Measurements from ENCODE around the gene LINC00237. TPM values are rescaled to one million over a fixed set of nuclear protein-coding genes. Genes with fewer than 3 reads are reported as not detected.

Gene LINC00237
- total and polyA plus RNA-seq, 2 of the 8 experiments (the other 6 are each of a cell fraction or from before 2014, with no cell fraction given) = 0.28 to 1.4 TPM

DNA sequence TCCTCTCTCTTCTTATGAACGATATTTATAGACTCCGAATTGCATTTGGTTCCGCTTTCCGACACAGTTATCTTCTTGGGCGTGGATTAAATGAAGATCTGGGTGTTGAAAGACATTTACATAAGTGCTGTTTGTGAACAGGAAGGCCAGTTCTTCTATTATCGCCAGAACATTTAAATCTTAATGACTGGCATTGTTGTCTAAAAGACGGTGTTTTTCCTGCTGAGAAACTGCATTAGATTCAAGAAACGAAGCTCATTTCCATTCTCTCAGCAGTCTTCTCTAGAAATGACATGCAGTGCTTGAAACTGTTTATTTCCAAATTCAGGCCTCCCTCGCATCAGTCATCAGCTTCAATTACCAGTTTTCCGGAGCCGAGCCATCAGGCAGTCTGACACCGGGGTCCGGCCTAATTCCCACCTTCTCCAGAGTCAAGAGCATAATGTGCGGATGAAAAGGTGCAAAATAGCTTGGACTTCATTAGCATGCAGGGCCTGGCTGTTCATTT, 16.0 kb downstream of the LINC00237 start:
- Histone ChIP-seq H4K8ac (ENCODE audit: extremely low read depth, insufficient read depth, low read length) (no peak overlapping the region), H3K4me2 (ENCODE audit: insufficient read depth in 1 of 2, low read depth in 2 of 2, low read length in 2 of 2) (peak overlapping the region; percentile 34 to 52), H3K79me2 (ENCODE audit: control insufficient read depth in 1 of 2, insufficient read depth in 2 of 2, low read length in 2 of 2) (no peaks in the 10 kb centered on the region), H3K79me1 (ENCODE audit: low read depth, low read length) (no peaks in the 10 kb centered on the region), H3K9me3 (ENCODE audit: insufficient read depth in 2 of 2, low read depth in 1 of 2, low read length in 1 of 2) (no peaks in the 10 kb centered on the region), H3K4me1 (replicated peaks in 1 of 4; ENCODE audit: control insufficient read depth in 3 of 4, insufficient read depth in 4 of 4, low read length in 3 of 4) (peaks cover 3 to 25% (median 17%) of the 10 kb centered on the region in 4 experiments; a peak in 6 of 7 replicates), H2BK120ac (replicated peaks; ENCODE audit: low read depth, low read length) (no peak overlapping the region), H2BK12ac (ENCODE audit: low read depth, low read length) (peak overlapping the region; percentile 81; the same call in 1 of the 2 replicates), H3K27ac (ENCODE audit: low read depth, low read length) (no peak overlapping the region), H3K56ac (replicated peaks; ENCODE audit: insufficient read length, low read depth, low read length) (no peak overlapping the region), H2BK15ac (ENCODE audit: low read length) (no peak overlapping the region), H2BK20ac (ENCODE audit: low read length) (no peak overlapping the region), H3K23me2 (ENCODE audit: low read depth, low read length) (no peaks in the 10 kb centered on the region), H3K27me3 (replicated peaks in 1 of 4; ENCODE audit: control insufficient read depth in 3 of 4, extremely low read depth in 1 of 4, insufficient read depth in 3 of 4, low read length in 3 of 4) (no peaks in the 10 kb centered on the region), H4K20me1 (replicated peaks in 1 of 2; ENCODE audit: control insufficient read depth in 1 of 2, insufficient read depth in 2 of 2, low read length in 2 of 2) (no peaks in the 10 kb centered on the region), H3K23ac (ENCODE audit: insufficient read length) (no peak overlapping the region), H3K36me3 (ENCODE audit: control insufficient read depth in 2 of 4, insufficient read depth in 4 of 4, low read length in 3 of 4) (no peaks in the 10 kb centered on the region), H3K4ac (replicated peaks; ENCODE audit: insufficient read length, low read depth, low read length) (peak overlapping the region; percentile 11), H4K5ac (ENCODE audit: insufficient read length, low read depth, low read length) (no peak overlapping the region), H3K4me3 (ENCODE audit: extremely low read depth in 1 of 4, insufficient read depth in 2 of 4, low read depth in 3 of 4, low read length in 4 of 4) (peak overlapping the region in 1 of 4 experiments; percentile 28; a peak in 1 of 8 replicates), H3K18ac (ENCODE audit: extremely low read depth, low read length) (peak overlapping the region; percentile 11; the same call in 1 of the 2 replicates), H4K91ac (replicated peaks; ENCODE audit: insufficient read length, low read length) (no peak overlapping the region), H3K14ac (ENCODE audit: insufficient read length) (no peak overlapping the region), H2AFZ (ENCODE audit: low read length) (no peak overlapping the region), H3K9ac (replicated peaks in 1 of 4; ENCODE audit: extremely low read depth in 1 of 4, low read depth in 3 of 4, low read length in 3 of 4) (no peak overlapping the region), H2AK5ac (ENCODE audit: low read depth, low read length) (no peak overlapping the region), H2BK5ac (ENCODE audit: low read depth, low read length) (no peak overlapping the region; the same call in 1 of the 2 replicates)
- WGBS, 2 experiments (ENCODE audit: extremely low coverage in 1 of 2, insufficient coverage in 1 of 2, insufficient read length in 1 of 2, insufficient replicate concordance in 2 of 2, low coverage in 1 of 2, low lambda C conversion rate in 2 of 2, missing lambda C conversion rate in 1 of 2) = 41% methylated on average over 14 of the region's 14 CpGs; no CpG with 5 or more reads in 1 of the 2 experiments
- DNase-seq (ENCODE audit: low read depth in 1 of 2, low spot score in 2 of 2) = no peak
- no peak for FAIRE-seq
- ChIA-PET POLR2A (ENCODE audit: partially characterized antibody) (interaction anchor here (2.5 kb wide), 1 partner anchor 10 kb away, joined by 13 read pairs; no protein-coding TSS in a partner anchor), CTCF (ENCODE audit: partially characterized antibody) (interaction anchor here (0.9 to 1.5 kb wide), 5 partner anchors 12 to 415 kb away, joined by 3 to 5 read pairs (median 4); no protein-coding TSS in a partner anchor)
- TF ChIP-seq SIX5 (IDR thresholded peaks at IDR 0.05; ENCODE audit: low read depth, low read length) = no peak
- no peak for TF ChIP-seq CEBPB (IDR thresholded peaks at IDR 0.05; ENCODE audit: low read depth, low read length)
- TF ChIP-seq TCF12 (IDR thresholded peaks at IDR 0.05; ENCODE audit: low read depth, low read length) = no peak
- no peak for TF ChIP-seq YY1 (IDR thresholded peaks at IDR 0.05; ENCODE audit: low read depth, low read length)
- no peak for TF ChIP-seq CBX8 (IDR thresholded peaks at IDR 0.05; ENCODE audit: borderline replicate concordance, low read depth, low read length)
- TF ChIP-seq CHD2 (IDR thresholded peaks at IDR 0.05; ENCODE audit: low read length) = no peak
- TF ChIP-seq SUZ12 (IDR thresholded peaks at IDR 0.05; ENCODE audit: low read length) = no peak
- TF ChIP-seq BACH1 (IDR thresholded peaks at IDR 0.05; ENCODE audit: low read length) = no peak
- TF ChIP-seq KDM5A (IDR thresholded peaks at IDR 0.05; ENCODE audit: low read length) = no peak
- TF ChIP-seq SP4 (IDR thresholded peaks at IDR 0.05; ENCODE audit: low read length) = no peak
- no peak for TF ChIP-seq POU5F1 (IDR thresholded peaks at IDR 0.05; ENCODE audit: low read depth, low read length)
- TF ChIP-seq, protein P1, sequence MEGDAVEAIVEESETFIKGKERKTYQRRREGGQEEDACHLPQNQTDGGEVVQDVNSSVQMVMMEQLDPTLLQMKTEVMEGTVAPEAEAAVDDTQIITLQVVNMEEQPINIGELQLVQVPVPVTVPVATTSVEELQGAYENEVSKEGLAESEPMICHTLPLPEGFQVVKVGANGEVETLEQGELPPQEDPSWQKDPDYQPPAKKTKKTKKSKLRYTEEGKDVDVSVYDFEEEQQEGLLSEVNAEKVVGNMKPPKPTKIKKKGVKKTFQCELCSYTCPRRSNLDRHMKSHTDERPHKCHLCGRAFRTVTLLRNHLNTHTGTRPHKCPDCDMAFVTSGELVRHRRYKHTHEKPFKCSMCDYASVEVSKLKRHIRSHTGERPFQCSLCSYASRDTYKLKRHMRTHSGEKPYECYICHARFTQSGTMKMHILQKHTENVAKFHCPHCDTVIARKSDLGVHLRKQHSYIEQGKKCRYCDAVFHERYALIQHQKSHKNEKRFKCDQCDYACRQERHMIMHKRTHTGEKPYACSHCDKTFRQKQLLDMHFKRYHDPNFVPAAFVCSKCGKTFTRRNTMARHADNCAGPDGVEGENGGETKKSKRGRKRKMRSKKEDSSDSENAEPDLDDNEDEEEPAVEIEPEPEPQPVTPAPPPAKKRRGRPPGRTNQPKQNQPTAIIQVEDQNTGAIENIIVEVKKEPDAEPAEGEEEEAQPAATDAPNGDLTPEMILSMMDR (IDR thresholded peaks at IDR 0.05; ENCODE audit: control extremely low read depth in 1 of 3, insufficient read depth in 1 of 3, low read depth in 1 of 3, low read length in 3 of 3) = no peak
